Left renal cortex interstitium (tissue), 4 donors: Measurements from ENCODE around the gene ACADSB. TPM values are rescaled to one million over a fixed set of nuclear protein-coding genes. Genes with fewer than 3 reads are reported as not detected.

Source experiments
- DNase-seq, 4 donors: peaks; one replicate each; pipeline ENCODE4 v3.0.0-alpha.2; 2013; ENCODE audit warnings: low read depth in 4 of 4, low spot score in 2 of 4, missing footprints in 1 of 4
- polyA plus RNA-seq, 4 donors: library from polyadenylated mRNA; unstranded; fragments of 120-200 nt; gene quantifications; one replicate each; pipeline ENCODE4 v1.2.1, GENCODE V29; 2013; ENCODE audit not compliant: insufficient read length in 4 of 4

Gene ACADSB
- polyA plus RNA-seq: 10 to 100 TPM; 20.3 to 30.2 (median 25.8) TPM

DNA sequence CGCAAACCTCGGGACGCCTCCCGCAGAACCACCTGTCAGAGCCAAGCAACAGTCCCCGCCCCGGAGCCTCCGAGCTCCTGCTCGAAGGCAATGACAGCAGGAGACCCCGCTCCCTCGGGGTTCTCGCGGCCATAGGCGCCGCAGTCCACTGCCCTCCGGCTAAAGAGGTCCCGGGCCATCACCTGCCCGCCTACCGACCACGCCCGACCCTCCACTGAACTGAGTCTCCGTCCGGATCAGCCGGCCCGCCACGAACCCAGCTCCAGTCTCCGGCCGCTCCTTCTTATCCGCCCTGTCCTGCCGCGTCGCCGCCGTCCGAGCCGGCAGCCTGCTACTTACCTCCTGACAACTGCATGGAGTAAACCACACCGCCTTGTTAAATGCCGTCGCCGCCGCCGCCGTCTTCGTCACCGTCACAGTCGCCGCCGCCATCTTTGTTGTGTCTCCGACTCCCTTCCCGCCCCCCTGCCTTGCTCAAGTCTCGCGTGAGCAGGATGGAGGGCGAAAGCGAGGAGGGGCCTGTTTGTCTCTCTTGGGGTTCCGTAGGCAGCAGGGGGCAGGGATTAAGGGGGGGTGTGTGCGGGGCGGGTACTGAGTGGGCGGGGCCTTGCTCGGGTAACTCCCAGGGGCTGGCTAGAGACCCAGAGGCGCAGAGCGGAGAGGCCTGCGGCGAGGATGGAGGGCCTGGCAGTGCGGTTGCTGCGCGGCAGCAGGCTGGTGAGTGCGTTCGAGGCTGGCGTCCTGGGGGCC is at the start of gene ACADSB, which contains the start of gene IKZF5:
Gene ACADSB, plus strand, starts transcription at position 652 of the 750 bp plus-strand sequence. Its CDS starts 24 bp downstream, at position 676.
Gene IKZF5, minus strand, starts transcription at position 441 of the 750 bp plus-strand sequence. CDS start 10,170 bp downstream, outside the sequence.
- peak; percentile 82 to 97 (median 92) for DNase-seq

DNA sequence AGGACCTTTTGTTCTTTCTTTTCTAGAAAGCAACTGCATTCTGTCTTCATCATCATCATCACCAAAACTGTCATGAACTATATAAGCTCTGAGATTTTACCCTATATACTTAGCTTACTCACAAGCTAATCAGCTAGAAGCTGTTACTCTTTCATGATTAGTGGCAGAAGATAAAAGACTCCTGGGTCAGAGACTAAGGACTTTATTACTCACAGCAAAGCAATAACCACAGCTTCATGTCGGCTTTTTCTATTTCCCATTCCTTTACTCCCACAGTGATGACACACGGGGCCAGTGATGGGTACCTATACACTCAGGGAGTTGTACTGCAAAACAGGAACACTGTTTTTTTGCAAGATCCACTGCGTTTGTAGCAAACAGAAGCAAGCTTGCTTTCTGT is 46.4 kb upstream of the ACADSB start:
- no peak for DNase-seq

DNA sequence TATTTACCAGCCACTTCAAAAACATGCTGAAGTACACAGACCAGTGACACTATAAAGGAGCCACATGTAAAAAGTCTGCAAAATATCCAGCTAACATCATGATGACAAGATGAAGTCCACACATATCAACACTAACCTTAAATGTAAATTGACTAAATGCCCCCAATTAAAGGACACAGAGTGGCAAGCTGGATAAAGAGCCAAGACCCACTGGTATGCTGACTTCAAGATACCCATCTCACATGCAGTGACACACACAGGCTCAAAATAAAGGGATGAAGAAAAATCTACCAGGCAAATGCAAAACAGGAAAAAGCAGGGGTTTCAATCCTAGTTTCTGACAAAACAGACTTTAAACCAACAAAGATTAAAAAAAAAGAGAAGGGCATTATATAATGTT is 41.9 kb upstream of the ACADSB start:
- no peak for DNase-seq

DNA sequence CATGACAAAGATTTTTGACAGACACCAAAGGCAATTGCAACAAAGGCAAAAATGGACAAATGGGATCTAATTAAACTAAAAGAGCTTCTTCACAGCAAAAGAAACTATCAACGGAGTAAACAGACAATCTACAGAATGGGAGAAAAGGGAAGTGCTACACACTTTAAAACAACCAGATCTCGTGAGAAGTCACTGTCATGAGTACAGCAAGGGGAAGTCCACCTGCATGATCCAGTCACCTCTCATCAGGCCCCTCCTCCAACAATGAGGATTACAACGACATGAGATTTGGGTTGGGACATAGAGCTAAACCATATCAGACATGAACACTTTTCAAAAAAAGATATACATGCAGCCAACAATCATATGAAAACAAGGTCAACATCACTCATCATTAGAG is 40.1 kb upstream of the ACADSB start:
- DNase-seq: no peak

DNA sequence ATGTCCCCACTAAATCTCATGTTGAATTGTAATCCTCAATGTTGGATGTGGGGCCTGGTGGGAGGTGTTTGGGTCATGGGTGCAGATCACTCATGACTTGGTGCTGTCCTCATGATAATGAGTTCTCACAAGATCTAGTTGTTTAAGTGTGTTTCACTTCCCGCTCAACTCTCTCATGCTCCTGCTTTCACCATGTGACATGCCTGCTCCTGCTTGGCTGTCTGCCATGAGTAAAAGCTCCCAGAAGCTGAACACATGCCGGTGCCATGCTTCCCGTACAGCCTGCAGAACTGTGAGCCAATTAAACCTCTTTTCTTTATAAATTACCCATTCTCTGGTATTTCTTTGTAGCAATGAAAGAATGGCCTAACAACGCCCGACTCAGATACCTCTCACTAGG is 34.8 kb upstream of the ACADSB start:
- DNase-seq: no peak

DNA sequence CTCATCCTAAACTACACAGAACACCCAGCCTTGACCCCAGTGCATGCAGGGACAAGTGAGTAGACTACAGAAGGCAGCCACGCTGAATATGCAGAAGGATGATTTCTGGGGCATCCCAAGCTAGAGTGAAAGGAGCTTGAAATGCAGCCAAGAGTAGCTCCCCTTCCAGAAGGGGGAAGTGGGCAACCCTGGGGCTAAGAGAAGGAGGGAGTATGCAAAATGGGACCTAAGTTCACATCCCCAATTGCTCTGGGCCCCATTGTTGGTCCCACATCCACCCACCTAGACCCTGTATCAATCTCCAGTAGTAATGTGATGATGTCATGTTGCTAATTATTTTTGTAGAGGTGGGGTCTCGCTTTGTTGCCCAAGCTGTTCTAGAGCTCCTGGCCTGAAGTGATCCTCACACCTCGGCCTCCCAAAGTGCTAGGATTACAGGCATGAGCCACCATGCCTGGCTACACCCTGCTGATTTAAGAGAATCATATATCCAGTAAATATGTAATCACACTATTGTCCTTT is 34.2 kb upstream of the ACADSB start:
- no peak for DNase-seq

DNA sequence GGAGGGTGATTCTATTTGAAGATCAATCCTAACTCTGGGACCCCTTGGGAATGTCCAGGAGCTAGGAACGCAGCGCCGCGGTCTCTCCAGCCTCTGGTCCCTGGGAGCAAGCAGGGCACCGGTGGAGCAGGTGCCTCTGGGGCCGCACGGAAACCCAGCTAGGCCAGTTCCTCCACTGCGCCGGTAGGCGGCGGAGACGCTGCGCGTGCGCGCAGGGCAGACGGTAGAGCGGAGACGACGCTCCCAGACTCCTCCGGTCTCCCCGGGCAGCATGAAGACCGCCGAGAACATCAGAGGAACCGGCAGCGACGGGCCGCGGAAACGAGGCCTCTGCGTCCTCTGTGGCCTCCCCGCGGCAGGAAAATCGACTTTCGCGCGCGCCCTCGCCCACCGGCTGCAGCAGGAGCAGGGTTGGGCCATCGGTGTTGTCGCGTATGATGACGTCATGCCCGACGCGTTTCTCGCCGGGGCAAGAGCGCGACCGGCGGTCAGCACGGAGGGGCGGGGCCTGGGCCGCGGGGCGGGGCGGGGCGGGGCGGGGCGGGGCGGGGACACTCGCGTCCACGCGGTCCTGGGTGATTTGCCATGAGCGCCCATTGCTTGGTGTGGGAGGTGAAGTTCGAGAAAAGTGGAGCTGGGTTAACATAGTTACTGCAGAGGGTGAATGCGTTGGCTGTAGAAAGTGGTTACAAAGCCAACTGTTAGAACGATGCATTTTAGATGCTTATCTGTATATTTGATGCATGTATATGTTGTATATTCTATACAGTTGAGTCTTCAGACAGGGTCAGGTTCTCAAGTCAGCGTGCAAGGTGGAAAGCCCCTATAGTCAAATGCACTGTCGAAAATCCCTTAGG is 28.4 kb upstream of the ACADSB start, which contains the start of gene PSTK:
Gene PSTK, plus strand, starts transcription at position 193 of the 857 bp plus-strand sequence. Its CDS starts 79 bp downstream, at position 272.
- peak; percentile 87 to 94 (median 88) for DNase-seq

DNA sequence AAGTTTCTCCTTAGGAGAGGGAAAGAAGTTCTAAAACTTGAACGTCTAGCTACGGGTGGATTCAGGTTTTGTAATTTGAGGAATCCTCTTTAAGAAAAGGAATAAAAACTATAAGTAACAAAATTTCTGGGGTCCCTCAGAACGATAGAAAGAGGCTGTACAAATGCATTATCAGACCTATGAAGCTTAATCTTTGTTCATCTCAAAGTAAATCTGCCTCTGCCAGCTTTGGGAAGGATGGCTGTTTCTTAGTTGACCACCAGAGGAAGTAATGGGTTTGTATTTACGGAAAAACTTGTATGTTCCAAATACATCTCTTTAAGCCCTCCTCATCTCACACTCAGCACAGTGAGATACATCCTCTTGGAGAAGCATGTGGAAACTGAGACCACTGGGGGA is 27.7 kb upstream of the ACADSB start:
- DNase-seq: peak in 1 of 4 donors; percentile 2

DNA sequence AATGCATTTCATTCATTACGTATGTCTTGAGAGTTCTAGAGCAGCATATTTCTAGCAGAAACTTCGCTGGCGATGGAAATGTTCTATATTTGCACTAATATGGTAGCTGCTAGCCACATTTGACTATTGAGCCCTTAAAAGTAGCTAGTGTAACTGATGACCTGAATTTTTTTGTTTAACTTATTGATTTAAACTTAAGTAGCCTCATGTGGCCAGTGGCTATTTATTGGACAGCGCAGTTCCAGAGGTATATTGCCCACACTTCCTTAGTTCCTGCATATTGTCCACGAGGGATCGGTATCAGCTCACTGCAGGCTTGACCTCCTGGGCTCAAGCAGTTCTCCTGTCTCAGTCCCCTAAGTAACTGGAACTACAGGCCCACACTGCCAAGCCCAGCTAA is 24.9 kb upstream of the ACADSB start:
- no peak for DNase-seq

DNA sequence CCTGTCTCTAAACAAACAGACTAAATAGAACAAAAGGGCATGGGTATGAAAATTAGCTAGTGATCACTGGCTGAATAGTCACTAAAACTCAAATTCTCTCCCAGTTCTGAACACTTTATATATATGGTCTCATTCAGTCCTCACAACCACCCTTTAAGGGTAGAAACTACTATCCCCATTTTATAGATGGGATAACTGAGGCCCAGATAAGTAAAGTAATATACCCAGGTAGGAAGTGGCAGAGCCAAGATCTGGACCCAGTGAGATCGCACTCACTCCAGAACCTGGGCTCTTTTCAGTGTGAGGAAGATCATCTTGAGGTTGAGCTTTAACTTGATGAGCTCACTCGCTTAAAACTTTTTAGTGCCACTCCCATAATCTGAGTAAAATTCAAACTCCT is 24.1 kb upstream of the ACADSB start:
- DNase-seq: no peak

DNA sequence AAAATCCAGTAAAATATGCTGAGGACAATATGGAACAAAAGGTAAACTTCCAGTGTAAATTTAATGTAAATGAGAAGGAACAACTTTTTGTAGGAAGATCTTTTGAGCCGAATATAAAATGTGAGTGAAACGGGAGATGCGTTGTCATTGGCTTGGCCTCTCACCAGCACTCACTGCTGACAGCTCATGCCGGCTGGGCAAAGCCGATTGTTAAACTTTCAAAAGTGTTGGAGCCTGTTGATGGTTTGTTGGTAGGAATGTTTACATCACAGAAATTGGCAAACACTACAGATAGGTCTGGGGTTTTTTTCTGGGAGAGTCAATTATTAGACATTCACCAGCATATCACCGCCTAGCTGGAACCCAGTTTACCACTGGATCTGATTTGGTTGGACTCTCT is 22.5 kb upstream of the ACADSB start:
- DNase-seq: no peak

DNA sequence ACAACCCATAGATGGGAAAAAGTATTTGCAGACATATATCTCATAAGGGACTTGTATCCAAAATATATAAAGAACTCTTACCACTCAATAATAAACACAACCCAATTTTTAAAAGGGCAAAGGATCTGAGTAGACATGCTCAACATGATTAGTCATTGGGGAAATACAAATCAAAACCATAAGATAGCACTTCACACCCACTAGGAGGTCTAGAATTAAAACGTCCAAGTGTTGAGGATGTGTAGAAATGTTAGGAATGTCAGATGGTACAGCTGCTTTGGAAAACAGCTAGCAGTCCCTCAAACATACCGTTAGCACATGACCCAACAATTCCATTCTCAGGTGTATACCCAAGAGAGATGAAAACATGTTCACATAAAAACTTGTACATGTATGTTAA is 20.3 kb upstream of the ACADSB start:
- no peak for DNase-seq

DNA sequence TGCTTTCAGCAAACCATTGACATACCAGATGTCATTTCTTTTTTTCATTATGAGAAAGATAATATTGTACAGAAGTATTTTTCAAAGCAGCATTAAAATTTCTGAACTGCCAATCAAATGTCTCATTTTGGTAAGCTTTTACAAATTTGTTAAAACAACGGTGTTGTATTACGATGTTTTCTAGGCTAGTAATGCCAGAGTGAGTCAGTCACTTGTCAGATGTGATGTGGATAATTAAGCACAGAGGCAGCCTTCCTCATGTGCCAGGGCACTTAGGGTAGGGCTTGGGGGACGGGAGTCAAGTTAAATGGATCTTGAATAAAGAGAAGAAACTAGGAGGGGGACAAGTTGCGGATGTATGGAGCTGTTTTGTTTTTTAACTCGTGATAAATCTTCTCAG is 18.5 kb upstream of the ACADSB start:
- no peak for DNase-seq

DNA sequence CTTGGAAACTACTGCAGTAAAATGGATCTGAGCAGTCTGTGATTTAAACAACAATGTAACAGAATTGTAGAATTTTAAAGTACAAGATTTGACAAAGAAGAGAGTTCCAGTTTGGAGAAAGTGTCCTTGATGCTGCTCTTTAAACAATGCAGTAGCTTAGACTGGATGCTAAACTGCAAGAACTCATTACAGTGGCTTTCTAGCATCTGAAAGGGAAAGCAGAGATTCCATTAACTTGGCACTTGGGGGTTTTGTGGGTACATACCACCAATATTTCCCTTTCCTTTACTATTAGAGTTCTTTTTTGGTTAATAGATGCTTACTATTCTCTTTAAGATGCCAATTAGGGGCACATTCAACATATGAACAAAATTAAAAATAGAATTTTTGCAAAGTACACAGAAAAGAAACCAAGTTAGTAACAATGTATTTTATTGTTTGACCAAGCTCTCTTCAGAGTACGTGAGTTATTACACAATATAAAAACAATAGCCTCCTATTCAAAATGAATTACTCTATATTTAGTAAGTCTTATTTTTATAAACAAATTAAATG is 16.7 kb upstream of the ACADSB start:
- no peak for DNase-seq

DNA sequence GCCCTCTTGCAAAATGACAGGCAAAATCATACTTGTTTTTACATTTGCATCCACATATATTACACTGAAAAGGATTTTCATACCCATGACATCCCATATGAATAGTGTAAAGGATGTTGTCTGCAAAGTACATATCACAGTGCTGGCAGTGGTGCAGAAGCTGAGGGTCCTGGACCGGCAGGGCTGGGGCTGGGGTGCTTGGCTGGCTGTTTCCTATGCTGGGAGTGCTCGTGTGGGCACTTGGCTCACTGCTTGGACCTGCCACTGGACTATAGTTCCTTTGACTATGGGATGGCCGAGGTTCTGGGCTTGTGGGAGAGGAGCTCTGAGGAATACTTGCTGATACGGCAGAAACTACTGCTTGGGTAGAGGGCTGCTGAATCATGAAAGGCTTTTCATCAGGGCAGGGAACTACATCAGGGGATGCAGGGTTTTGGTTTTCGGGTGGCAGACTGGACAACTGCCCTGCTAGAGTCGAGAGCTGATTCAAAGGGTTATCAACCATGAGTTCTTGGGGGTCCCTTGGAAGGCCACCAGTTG is 14.9 kb upstream of the ACADSB start:
- no peak for DNase-seq

DNA sequence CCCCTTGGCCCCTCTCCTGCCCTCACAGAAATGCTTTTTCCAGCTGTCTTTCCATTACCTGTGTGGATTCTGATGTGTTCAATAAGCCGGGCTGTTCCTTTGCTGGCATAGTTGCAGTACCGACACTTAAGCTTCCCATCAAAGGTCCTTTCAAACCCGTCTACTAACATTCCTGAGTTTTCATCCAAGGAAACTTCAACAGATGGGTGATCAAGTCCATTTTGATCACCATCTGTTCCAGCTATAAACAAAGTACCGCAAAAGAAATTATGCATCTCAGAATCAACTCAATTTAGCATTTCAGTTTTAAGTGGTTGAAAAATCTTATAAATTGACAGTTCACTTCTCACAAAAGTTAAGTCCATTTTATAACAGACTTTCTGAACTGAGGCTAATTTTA is 12.9 kb upstream of the ACADSB start:
- no peak for DNase-seq

DNA sequence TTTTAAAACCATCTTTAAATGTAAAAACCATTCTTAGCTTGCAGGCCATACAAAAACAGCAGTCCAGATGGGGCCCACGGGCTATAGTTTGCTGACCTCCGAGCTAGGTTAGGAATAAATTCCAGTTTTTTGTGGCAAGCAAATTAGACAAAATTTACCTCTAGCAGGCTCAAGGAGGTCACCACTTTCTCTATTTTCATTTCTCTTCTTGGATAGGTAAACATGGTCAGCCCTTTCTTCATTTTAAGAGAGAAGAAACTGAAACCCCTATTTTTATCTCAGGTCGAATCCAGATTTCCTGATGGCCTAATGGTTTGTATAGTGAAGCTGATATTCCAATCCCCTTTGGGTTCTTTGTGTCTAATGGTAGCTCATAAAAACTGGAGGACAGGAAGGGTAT is 10.9 kb upstream of the ACADSB start:
- DNase-seq: no peak

DNA sequence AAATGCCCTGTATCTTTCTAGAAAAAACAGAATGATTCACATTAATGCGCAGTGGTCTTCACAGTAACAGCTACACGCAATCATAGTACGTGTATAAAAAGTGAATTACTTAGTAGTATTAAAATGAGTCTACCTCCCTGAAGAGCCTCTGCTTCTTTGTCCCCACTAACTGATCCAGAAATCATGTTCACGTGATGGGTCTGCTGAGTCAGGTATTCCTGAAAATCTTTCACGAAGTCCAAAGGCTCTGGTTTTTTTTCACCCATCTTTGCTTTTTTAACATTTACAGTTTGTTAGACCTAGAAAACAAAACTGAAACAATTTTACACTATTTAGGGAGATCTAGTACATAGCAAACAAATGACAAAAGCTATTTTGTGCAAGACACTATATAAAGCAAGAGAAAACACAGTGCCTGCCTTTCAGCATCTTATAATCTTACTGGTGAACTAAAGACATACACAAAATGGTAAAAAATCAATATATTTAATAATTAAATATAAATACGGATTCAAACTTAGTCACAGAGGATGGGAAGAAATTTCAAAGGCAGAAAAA is 10.4 kb upstream of the ACADSB start:
- no peak for DNase-seq

DNA sequence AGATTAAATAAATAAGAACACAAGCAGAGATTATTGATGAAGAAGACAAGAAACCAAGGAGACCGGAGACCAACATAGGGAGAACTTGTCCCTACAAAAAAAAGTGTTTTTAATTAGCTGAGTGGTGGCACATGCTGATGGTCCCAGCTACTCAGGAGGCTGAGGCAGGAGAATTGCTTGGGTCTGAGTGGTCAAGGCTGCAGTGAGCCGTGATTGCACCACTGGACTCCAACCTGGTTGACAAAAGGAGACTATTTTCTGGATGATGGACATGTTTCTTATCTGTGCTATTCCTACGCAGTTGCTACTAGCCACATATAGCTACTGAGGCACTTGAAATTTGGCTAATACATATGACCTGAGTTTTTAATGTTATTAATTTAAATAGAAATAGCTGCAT is 9.9 kb upstream of the ACADSB start:
- no peak for DNase-seq

DNA sequence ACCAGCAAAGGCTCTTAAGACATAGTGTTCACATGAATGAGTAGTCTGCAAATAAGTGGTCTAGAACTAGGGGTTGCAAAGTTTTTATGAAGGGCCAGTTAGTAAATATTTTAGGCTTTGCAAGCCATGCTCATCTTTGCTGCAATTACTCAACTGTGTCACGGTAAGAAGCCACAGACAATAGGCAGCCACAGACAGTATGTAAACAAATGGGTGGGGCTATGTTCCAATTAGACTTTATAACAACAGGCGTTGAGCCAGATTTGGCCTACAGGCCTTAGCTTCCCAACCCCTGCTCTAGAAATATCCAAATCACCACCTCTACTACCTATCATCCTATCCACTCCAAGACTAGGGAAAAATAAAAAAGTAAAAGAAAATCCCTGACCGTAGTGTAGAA is 9.5 kb upstream of the ACADSB start:
- no peak for DNase-seq
